Stimulated activated CD4-positive, alpha-beta T cell treated with anti-CD3 and anti-CD28 coated beads, Interleukin-12 subunit alpha, Interleukin-12 subunit beta, amount 100 ng/mL, for 48 hours (primary cell): ENCODE data around the gene ALDOA.

Experiments
- DNase-seq, 3 donors: peaks; one replicate each; pipeline ENCODE4 v3.0.0-alpha.2; 2020; ENCODE audit warnings: low read depth in 2 of 3, low spot score in 1 of 3

ALDOA gene

GRCh38 chr16:30088832-30089624 is 23.5 kb downstream of the ALDOA start:
- no peak for DNase-seq

- no peak for DNase-seq
These were observed 25.2 kb downstream of the ALDOA start for GRCh38 chr16:30090610-30091331.

- peak; percentile 88 to 94 (median 89) for DNase-seq
These were observed 26.2 kb downstream of the ALDOA start, which contains the start of gene TBX6 for GRCh38 chr16:30091474-30092372. TBX6 (minus strand) TSS chr16:30091924; CDS start chr16:30091193, 731 bp downstream.

GRCh38 chr16:30092373-30093010 is 26.9 kb downstream of the ALDOA start:
- peak; percentile 66 to 76 (median 70) for DNase-seq

- no peak for DNase-seq
These were observed 29.1 kb downstream of the ALDOA start for GRCh38 chr16:30094541-30095165.

GRCh38 chr16:30095166-30096078 is 29.9 kb downstream of the ALDOA start:
- no peak for DNase-seq

- peak; percentile 79 to 84 (median 81) for DNase-seq
These were observed 30.7 kb downstream of the ALDOA start, which contains the start of gene YPEL3 for GRCh38 chr16:30096105-30096861. YPEL3 (minus strand) TSS chr16:30096213; CDS start chr16:30095482, 731 bp downstream.

- DNase-seq = no peak
These were observed 31.5 kb downstream of the ALDOA start for GRCh38 chr16:30096862-30097563.

- no peak for DNase-seq
These were observed 38.5 kb downstream of the ALDOA start for GRCh38 chr16:30104090-30104489.

- DNase-seq = no peak
These were observed 38.9 kb downstream of the ALDOA start for GRCh38 chr16:30104492-30104891.

- no peak for DNase-seq
These were observed 42.7 kb downstream of the ALDOA start for GRCh38 chr16:30108059-30108850.

GRCh38 chr16:30110661-30111060 is 45.1 kb downstream of the ALDOA start:
- DNase-seq = no peak

GRCh38 chr16:30112197-30113030 is 46.9 kb downstream of the ALDOA start:
- peak; percentile 45 to 70 (median 66) for DNase-seq

GRCh38 chr16:30113031-30113710 is 47.6 kb downstream of the ALDOA start, which contains the start of gene GDPD3:
GDPD3 (minus strand) TSS chr16:30113537; CDS start chr16:30113478, 59 bp downstream.
- no peak for DNase-seq

GRCh38 chr16:30113711-30114333 is 48.3 kb downstream of the ALDOA start:
- DNase-seq = no peak
